ENCODE results near the gene COPG2. TPM values are rescaled to one million over a fixed set of nuclear protein-coding genes. Genes with fewer than 3 reads are reported as not detected.
"Not testable (repeated sequence)": the region's sequence is repeated elsewhere in the genome, so short reads cannot be mapped to it uniquely, and the experiment has no call there.

The COPG2 gene
- total RNA-seq, 4 donors from 2014 or later, result 9.5 to 47.5 (median 20.2) TPM

- intact Hi-C loops (cut with DNase I; ENCODE audit: low total_unique reads), result no loop called here
- no peaks in the 10 kb centered on the region for H3K9me3 ChIP-seq
- H3K36me3 ChIP-seq, result no peaks in the 10 kb centered on the region
- H3K27ac ChIP-seq, result no peak overlapping the region
- H3K27me3 ChIP-seq, result no peaks in the 10 kb centered on the region
- H3K4me3 ChIP-seq, result no peak overlapping the region
- H3K4me1 ChIP-seq, result no peaks in the 10 kb centered on the region
- TF ChIP-seq POLR2A (IDR thresholded peaks at IDR 0.05) (no peak), CTCF (IDR thresholded peaks at IDR 0.05) (no peak)
- DNase-seq, result no peak
These were observed 70.5 kb downstream of the COPG2 start for GRCh38 chr7:130598056-130598455.

GRCh38 chr7:130595986-130596385 is 72.6 kb downstream of the COPG2 start:
- Histone ChIP-seq H3K27me3 (no peaks in the 10 kb centered on the region), H3K27ac (no peak overlapping the region), H3K36me3 (no peaks in the 10 kb centered on the region), H3K4me3 (no peak overlapping the region), H3K4me1 (no peaks in the 10 kb centered on the region), H3K9me3 (no peaks in the 10 kb centered on the region)
- DNase-seq, result no peak
- no peak for TF ChIP-seq POLR2A (IDR thresholded peaks at IDR 0.05)
- no peak for TF ChIP-seq CTCF (IDR thresholded peaks at IDR 0.05)
- intact Hi-C loops (cut with DNase I; ENCODE audit: low total_unique reads), result no loop called here

- Histone ChIP-seq H3K4me3 (no peak overlapping the region), H3K27me3 (no peaks in the 10 kb centered on the region), H3K27ac (no peak overlapping the region), H3K36me3 (no peaks in the 10 kb centered on the region), H3K4me1 (no peaks in the 10 kb centered on the region), H3K9me3 (no peaks in the 10 kb centered on the region)
- intact Hi-C loops (cut with DNase I; ENCODE audit: low total_unique reads), result no loop called here
- DNase-seq, result no peak
- TF ChIP-seq CTCF (IDR thresholded peaks at IDR 0.05) (no peak), POLR2A (IDR thresholded peaks at IDR 0.05) (no peak)
These were observed 75.5 kb downstream of the COPG2 start for GRCh38 chr7:130593033-130593432.

GRCh38 chr7:130591464-130591863 is 77.1 kb downstream of the COPG2 start:
- intact Hi-C loops (cut with DNase I; ENCODE audit: low total_unique reads); H3K9me3 ChIP-seq; DNase-seq; H3K36me3 ChIP-seq; H3K4me3 ChIP-seq; H3K27ac ChIP-seq; H3K27me3 ChIP-seq; H3K4me1 ChIP-seq: not testable (repeated sequence)

GRCh38 chr7:130585932-130586331 is 82.6 kb downstream of the COPG2 start:
- H3K36me3 ChIP-seq; intact Hi-C loops (cut with DNase I; ENCODE audit: low total_unique reads); H3K4me3 ChIP-seq; H3K9me3 ChIP-seq; H3K4me1 ChIP-seq; DNase-seq; H3K27ac ChIP-seq; H3K27me3 ChIP-seq: not testable (repeated sequence)

- intact Hi-C loops (cut with DNase I; ENCODE audit: low total_unique reads); H3K9me3 ChIP-seq: not testable (repeated sequence)
These were observed 93.4 kb downstream of the COPG2 start for GRCh38 chr7:130575110-130575509.

GRCh38 chr7:130570144-130570543 is 98.4 kb downstream of the COPG2 start:
- H3K4me1 ChIP-seq; H3K27ac ChIP-seq; intact Hi-C loops (cut with DNase I; ENCODE audit: low total_unique reads); H3K9me3 ChIP-seq; DNase-seq; H3K4me3 ChIP-seq; H3K36me3 ChIP-seq; H3K27me3 ChIP-seq: not testable (repeated sequence)

More at GRCh38 chr7:130575110-130575509, 93.4 kb downstream of the COPG2 start:
- H3K4me3 ChIP-seq, DNase-seq, H3K36me3 ChIP-seq, H3K4me1 ChIP-seq, H3K27me3 ChIP-seq, H3K27ac ChIP-seq: not testable (repeated sequence)
